ENCODE results near the gene TYK2.
"Not testable (repeated sequence)": the region's sequence is repeated elsewhere in the genome, so short reads cannot be mapped to it uniquely, and the experiment has no call there.

Gene TYK2

DNA sequence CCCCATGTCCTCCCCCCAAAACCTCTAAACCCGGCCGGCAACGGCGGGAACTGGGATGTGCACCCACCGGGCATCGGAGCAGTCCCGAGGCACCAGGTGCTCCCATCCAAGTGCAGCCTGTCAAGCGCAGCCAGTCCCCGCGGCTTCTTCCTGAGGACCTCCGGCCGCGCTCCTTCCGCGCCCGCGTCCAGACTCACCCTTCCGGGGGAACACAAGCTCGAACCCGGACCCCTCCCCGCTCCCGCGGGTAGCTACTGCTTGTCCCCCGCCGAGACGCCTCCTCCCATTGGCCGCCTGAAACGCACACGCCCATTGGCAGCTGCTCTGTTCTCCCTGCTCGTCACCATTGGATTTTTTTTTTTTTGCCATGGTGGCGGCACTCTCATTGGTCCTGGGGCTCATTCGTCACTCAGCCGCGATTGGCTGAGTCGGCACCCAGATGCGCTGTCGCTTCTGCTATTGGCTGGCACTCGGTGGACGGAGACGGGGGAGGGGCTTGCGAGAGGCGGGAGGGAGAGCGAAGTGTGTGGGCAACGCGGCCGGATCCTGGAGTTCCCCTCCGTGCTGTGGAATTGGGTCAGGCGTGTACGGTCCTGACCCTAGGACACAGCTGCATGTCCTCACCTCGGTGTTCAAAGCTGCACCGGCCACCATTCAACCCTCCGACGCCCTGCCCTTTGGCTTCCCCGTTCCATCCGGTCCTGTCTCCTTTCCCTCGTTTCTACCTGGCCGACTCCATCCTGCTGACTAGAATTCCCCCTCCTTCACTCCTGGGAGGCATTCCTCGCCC, at the start of gene TYK2:
Gene TYK2 (minus strand): TSS at position 260 of the 790 bp plus-strand sequence. CDS start 2,166 bp downstream, outside the sequence.
- peak; percentile 98 for DNase-seq

DNA sequence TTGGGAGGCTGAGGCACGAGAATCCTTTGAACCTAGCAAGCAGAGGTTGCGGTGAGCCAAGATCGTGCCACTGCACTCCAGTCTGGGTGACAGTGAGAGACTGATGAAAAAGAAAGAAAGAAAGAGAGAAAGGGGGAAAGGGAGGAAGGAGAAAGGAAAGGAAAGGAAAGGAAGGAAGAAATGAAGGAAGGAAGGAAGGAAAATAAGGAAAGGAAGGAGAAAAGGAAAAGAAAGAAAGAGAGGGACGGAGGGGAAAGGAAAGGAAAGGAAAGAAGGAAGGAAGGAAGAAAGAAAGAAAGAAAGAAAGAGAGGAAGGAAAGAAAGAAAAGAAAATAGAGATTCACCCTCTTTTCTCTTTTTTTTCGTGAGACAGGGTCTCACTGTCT, 48.6 kb upstream of the TYK2 start:
- no peak for DNase-seq

DNA sequence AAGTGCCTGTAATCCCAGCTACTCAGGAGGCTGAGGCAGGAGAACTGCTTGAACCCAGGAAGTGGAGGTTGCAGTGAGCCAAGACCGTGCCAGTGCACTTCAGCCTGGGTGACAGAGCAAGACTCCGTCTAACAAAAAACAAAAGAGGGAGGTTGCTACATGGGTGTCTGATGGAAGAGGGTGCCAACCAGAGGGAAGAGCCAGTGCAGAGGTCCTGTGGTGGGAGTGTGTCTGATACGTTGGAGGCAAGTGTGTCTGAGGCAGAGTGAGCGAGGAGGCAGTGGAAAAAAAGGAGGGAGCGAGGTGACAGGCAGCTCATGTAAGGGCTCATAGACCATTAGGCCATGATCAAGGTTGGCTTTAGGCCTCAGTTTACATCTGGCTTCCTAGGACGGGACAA, 46.8 kb upstream of the TYK2 start:
- DNase-seq: no peak

DNA sequence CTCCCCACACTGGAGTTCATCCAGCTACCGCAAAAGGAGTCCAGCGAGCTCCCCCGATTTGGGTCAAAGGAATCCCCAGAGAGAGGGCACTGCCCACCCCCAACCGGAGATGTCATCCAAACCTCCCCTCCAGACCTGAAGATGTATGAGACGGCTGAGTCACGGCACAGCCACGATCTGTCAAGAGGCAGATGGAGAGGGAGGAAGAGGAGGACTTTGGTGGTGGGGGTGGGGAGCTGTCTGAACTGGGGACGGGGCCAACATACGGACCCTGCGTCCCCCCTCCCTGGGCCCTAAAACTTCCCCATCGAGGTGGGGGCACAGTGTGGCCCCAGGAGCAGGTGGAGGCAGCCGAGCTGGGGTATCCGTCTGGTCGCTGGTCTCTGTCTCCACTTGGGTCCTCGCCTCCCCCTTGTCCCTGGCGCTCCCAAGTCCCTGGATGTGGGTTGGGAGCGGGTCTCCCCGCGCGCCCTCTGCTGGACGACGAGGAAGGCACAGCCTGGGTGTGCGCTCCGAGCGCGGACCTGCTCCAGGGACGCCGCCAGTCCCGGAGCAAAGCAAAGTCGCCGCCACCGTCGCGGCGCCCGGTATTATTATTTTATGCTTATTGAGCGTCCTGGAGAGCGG, 43.8 kb upstream of the TYK2 start:
- DNase-seq: peak; percentile 72 to 73

DNA sequence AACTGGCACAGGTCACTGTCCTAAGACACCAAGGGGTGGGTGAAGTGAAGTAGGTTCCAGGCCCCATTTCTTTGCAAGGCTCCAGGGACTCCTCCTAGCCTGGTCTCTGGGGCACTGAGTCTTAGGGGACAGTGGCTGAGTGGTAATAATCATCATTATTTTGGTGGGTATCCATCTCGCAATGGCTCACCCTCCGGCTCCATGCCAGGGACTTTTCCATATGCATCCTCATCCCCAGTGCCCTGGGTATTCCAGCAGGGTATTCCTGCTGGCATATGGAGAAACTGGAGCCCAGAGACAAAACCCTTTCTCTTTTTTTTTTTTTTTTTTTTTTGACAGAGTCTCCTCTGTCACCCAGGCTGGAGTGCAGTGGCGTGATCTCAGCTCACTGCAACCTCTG, 42.5 kb upstream of the TYK2 start:
- DNase-seq: no peak

DNA sequence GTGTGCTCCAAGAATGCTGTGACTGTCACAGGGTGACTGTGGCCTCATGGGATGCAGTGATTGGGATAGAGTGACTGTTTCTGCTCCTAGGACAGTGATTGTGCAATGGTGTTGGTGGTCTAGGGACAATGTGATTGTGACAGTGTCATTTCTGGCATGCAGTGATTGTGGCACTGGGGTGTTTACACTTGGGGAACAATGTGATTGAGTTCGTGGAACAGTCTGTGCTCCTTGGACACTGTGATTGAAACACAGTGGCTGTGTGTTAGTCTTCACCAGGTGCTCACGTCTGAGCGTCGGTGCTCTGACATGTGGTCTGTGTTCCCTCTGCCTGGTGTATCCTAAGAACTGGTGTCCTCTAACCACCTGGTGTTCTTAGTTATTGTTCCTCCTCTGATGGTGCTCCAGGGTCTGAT, 41.7 kb upstream of the TYK2 start:
- peak in 1 of 2 donors; percentile 37 for DNase-seq

DNA sequence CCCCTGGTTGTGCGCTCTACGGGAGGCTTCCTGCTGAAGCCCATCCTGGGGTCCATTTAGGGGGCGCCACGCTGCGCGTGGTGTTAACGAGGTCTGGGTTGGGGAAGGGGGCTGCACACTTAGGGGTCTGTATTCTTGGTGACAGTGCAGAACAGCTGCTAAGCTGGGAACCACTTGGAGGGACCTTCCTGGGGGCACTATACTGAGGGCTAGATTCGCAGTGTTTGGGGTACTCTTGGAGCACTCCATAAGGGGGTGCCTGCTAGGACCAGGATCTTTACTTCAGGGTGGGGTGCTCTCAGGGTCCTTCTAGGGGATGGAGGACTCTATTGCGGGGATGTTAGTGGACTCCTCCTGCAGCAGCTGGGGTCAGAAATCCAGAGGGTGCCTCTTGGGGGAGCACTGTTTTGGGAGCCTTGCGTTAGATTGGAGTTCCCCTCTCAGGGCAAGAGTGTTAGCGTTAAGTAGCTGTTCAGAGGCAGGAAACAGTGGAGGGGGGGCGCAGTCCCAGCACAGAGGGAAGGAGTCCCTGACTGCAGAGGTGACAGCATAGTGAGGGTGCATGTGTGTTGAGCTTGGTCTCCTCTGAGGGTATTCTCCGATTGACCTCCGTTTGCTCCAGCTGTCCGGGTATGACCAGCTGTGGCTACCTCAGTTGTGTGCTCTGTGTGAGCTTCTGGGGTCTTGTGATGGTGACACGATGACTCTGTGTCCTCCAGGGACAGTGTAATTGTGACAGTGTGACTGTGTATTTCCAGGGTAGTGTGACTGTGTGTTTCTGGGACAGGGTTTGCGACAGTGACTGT, 41.1 kb upstream of the TYK2 start:
- DNase-seq: peak in 1 of 2 donors; percentile 42

DNA sequence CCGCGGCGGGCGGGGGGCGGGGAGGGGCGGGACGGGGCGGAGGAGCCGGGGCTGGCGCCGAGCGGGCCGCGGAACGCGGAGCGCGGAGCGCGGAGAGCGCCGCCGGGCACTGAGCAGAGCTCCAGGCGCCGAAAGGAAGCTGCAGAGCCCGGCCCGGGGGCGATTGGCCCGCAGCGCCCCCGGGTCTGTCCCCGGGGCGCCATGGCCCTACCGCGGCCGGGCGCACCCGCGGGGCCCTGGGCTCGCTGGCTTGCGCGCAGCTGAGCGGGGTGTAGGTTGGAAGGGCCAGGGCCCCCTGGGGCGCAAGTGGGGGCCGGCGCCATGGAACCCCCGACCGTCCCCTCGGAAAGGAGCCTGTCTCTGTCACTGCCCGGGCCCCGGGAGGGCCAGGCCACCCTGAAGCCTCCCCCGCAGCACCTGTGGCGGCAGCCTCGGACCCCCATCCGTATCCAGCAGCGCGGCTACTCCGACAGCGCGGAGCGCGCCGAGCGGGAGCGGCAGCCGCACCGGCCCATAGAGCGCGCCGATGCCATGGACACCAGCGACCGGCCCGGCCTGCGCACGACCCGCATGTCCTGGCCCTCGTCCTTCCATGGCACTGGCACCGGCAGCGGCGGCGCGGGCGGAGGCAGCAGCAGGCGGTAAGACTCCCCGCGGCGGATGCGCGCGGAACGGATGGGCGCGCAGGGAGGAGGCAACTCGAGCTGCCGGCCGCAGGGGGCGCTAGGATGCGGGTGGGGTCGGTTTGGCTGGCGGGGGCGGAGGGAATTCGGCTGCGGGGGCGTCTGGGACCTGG, 40.3 kb upstream of the TYK2 start, which contains the start of gene PDE4A:
Gene PDE4A (plus strand): TSS at position 95 of the 796 bp plus-strand sequence. CDS start 227 bp downstream, at position 322.
- DNase-seq: peak; percentile 59 to 72

DNA sequence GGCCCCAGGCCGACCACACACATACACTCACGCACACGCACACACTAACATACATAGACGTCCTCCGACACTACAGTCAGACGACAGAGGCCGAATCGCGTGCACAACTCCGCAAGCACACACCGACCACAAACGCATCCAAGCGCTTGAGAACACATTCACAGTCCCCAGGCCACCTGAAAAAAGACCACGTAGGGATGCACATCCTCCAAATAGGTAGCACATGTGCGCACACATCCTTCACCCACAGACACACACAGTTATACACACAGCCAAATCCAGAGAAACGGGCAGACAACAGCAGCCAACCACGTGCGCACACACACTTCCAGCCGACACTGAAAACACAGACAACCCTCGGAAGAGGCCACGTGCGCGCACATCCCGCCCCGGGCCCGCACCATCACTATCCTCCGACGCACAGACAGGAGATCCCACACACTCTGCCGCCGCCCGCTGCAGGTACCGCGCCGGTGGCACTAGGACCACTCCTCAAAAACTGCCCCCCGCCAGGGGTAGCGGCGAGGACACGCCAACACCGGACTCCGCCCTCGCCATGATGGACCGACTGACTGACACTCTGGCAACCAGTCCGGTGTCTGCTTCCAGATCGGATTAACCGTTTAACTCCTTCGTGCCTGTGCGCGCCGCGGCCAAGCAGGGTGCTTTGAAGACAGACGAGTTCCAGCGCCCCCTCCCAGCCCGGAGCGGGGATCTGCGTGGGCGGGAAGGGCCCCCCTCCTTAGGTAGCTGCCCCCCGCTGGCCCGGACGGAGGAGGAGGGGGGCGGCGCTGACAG, 39.5 kb upstream of the TYK2 start:
- peak; percentile 59 to 70 for DNase-seq

DNA sequence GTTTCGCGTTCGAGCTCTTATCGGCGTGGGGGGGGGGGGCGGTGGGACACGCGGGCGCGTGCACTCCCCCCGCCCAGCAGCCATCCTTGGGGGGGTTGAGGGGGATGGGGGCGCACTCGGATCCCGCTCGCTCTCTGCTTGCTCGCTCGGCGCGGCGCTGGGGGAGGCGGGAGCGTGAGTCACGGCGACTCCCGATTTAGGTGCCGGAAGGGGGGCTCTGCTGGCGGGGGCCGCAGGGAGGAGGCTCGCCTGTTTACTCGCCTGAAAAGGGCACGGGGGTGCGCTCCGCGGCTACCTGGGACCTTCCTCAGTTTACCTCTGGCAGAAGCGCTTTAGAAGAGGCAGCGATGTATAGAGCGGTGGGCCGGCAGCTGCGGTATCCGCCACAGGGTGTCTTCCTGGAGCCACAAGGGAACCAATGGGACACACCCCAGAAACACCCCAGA, 38.9 kb upstream of the TYK2 start:
- DNase-seq: no peak

DNA sequence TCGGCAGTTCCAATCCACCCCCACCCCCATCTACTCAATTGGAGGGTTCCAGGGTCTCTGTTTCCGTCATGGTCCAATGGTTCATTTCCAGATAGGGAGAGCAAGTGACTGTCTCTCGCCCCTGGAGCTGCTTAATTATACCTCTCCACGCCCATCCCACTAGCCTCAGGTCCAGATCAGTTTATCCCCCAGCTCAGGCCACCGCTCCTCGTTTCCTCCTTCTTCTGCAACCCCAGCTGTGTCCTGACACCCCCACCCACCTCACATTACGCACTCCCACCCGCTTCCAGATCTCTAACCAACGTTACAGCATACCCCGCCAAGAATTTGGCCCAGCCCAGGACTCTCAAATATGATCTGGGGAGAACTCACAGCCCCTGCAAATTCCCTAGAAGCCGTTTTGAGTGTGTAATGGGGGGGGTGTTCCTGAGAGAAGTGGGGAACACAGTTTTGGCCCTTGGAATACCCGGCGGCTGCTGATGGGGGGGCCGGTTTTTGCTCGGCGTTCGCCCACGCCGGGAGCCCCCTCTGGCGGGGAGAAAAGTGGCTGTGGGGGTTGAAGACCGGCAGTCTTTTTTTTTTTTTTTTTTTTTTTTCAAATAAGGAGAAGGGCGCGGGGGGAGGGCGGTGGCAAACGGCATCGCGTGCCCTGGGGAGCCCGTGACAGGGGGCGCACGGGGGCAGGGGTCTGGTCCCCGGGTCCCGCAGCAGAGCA, 38.3 kb upstream of the TYK2 start:
- DNase-seq: peak in 1 of 2 donors; percentile 46

DNA sequence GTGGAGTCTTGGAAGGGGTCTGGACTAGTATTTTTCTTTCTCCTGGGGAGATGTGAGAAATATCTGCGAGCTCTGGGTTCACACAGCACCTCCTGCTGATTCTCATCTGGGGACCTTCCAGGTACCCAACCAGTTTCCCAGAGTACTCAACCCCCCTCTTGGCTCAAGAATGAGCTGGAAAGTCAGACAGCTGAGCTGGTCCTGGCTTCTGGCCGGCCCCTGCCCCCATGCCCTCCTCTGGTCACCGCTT, 37.8 kb upstream of the TYK2 start:
- DNase-seq: no peak

DNA sequence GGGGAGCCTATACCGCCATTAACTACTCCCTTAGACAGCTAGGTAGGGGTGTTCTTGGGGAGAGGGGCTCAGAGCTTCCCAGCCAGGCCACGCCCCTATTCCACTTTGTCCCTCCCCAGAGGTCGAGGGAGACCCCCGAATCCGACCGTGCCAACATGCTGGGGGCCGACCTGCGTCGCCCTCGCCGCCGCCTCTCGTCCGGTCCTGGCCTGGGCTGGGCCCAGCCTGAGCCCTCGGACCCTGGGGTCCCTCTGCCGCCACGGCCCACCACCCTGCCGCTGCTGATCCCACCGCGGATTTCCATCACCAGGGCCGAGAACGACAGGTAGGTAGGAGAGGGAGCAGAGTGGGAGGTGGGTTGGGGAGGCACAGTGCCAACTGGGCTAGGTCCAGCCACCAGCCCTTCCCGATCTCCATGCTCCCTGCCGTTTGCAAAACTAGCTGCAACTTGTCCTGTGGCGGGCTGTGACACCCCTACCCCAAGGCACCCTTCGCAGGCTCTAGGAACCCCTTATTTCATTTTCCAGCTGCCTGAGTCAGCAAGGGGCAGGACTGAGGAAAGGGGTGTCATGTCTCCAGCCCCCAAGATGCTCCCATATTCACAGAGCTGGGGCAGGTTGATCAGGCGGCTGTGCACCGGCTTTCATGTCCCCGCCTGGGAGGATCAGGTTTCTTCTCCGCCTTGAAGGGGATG, 37.3 kb upstream of the TYK2 start:
- DNase-seq: no peak

DNA sequence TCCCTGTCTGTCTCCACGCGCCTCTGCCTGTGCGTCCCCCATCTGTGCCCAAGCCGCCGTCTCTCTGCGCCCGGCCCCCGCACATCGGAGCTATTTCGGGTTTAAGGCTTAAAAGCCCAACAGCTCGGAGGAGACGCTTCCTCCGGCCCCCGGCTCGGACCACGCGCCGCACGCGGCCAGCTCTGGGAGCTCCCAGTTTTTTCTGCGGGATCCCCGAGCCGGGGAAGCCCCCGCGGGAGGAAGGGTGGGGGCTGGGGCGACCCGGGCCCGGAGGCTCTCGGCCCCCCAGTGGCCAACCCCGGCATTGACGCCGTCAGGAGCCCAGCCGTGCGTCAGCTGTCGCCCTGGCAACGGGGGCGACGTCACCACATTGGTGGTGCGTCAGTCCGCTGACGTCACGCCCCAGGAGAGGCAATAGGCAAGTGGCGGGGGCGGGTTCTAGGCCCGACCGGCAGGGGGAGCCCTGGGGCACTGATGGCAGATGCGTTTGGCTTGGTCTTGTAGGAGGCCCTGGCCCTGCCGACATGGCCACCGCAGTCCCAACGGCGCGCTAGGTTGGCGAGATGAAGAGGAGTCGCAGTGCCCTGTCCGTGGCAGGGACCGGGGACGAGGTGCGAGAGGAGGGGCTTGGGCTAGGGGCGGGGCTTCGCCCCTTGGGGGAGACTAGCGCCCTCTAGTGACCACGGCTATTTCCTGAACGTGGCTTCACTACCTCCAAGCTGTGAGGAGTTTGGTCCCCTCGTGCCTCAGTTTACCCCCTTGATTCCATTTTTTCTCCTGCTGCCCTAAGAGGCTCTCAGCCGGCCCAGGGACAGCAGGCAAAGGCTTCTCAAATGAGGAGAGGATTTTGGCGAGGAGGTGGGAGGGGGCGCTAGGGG, 36.2 kb upstream of the TYK2 start:
- peak; percentile 95 to 97 for DNase-seq

DNA sequence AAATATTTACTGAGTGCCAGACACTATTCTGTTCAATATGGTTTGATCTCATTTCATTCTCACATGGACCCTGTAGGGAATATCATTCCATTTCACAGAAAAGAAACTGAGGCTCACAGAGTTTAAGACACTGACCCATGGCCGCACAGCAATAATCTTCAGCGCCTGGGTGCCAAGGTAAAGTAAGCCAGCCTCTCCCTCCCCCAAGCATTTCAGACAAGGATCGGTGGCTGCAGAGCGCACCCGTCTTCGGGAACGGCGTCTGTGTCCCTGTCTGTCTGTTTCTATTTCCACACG, 35.7 kb upstream of the TYK2 start:
- DNase-seq: no peak

DNA sequence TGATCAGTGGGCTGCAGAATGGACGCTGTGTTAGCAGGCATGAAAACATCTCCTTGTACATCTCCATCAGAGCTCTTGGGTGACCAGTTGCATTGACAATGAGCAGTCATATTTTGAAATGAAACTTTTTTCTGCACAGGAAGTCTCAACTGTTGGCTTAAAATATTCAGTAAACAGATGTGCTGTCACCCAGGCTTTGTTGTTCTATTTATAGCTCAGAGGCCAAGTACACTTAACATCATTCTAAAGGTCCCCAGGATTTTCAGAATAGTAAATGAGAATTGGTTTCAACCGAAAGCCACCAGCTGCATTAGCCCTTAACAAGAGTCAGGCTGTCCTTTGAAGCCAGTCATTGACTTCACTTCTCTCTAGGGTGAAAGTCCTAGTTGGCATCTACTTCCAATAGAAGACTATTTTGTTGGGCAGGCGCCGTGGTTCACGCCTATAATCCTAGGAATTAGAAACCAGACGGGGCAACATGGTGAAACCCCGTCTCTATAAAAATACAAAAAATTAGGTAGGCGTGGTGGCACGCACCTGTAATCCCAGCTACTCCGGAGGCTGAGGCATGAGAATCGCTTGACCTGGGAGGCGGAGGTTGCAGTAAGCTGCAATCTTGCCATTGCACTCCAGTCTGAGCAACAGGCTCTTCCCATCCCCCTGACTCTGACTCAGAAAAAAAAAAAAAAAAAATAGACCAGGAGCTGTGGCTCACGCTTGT, 32.0 kb upstream of the TYK2 start:
- peak in 1 of 2 donors; percentile 67 for DNase-seq

DNA sequence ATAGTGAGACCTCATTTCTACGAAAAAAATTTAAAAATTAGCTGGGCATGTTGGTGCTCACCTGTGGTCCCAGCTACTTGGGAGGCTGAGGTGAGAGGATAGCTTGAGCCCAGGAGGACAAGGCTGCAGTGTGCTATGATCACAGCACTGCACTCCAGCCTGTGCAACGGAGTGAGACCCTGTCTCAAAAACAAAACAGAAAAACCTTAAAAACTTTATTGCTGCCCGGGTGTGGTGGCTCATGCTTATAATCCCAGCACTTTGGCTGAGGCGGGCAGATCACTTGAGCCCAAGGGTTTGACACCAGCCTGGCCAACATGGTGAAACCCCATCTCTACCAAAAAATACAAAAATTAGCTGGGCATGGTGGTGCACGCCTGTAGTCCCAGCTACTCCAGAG, 30.9 kb upstream of the TYK2 start:
- not testable (repeated sequence) for DNase-seq

DNA sequence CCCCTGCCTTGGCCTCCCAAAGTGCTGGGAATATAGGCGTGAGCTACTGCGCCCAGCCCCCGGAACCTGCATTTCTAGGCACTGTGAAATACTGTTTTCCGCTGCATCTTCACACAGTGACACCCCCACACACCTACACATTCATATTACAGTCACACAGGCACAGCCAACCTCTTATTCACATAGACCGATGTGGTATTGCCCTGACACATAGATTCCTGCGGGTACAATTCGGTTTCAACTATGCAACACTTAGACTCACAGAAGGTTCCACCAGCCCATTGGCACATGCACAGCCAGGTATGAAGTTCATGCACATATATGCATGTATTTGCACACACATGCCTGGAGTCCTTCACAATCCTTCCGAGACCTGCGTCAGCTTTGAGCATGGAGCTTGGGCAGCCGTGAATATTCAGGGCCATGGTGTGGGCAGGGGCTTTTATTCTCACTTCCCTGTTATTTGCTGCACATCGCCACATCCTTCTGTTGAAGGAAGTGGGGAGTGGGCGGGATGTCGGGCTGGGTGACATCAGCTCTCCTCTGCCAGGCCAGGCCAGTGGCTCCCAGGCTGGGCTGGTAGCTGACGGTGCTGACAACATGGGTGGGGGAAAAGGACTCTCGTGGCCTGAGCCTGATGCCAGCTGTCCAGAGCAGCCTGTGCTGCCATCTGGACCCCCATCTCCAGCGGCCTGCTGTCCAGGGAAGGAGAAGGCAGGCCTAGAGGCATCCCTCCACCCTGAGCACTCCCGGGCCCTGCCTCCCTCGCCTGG, 28.3 kb upstream of the TYK2 start:
- DNase-seq: peak; percentile 61 to 76
